ENCODE measurements around the gene GTF2IRD1.
"Not testable (repeated sequence)": the region's sequence is repeated elsewhere in the genome, so short reads cannot be mapped to it uniquely, and the experiment has no call there.

Gene GTF2IRD1

GRCh38 chr7:74651133-74651504, 197.4 kb downstream of the GTF2IRD1 start:
- DNase-seq (ENCODE audit: low spot score), result not testable (repeated sequence)

All from kidney capillary endothelial cell (primary cell).